GM21723 (cell line): ENCODE results near the gene CLOCK.

ENCODE experiments used
- ATAC-seq: cut with Tn5 transposase; IDR thresholded peaks from one replicate; pipeline ENCODE4 v1.9.1; 2021; ENCODE audit warnings: mild to moderate bottlenecking, moderate library complexity; ENCODE audit not compliant: unreplicated experiment

Gene CLOCK

GRCh38 chr4:55488716-55489115, 58.0 kb downstream of the CLOCK start:
- no peak for ATAC-seq

DNA sequence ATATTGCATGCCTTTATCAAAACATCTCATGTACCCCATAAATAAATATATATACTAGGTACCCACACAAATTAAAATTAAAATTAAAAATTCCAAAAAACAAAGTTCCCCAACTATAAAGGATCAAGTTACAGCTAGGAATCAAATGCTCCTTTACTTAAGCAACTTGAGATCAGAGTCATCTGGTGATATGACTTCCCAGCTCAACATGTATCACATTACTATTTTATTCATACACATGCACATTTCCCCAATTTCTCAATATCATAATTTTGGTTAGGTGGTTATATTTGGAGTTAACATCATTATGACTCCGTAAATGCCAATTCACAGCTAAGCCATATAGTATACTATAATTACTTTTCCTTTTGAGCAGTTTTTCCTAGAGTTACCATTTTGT, 60.9 kb downstream of the CLOCK start:
- no peak for ATAC-seq

GRCh38 chr4:55483315-55483714, 63.4 kb downstream of the CLOCK start:
- no peak for ATAC-seq

- no peak for ATAC-seq
Measured at GRCh38 chr4:55475394-55476243, 71.1 kb downstream of the CLOCK start.

GRCh38 chr4:55469979-55470378, 76.7 kb downstream of the CLOCK start:
- no peak for ATAC-seq

GRCh38 chr4:55468724-55469123, 78.0 kb downstream of the CLOCK start:
- no peak for ATAC-seq

GRCh38 chr4:55466001-55466400, 80.7 kb downstream of the CLOCK start:
- no peak for ATAC-seq

- ATAC-seq, result no peak
Measured at GRCh38 chr4:55458611-55459010, 88.1 kb downstream of the CLOCK start.

GRCh38 chr4:55458164-55458563, 88.5 kb downstream of the CLOCK start:
- ATAC-seq, result no peak

DNA sequence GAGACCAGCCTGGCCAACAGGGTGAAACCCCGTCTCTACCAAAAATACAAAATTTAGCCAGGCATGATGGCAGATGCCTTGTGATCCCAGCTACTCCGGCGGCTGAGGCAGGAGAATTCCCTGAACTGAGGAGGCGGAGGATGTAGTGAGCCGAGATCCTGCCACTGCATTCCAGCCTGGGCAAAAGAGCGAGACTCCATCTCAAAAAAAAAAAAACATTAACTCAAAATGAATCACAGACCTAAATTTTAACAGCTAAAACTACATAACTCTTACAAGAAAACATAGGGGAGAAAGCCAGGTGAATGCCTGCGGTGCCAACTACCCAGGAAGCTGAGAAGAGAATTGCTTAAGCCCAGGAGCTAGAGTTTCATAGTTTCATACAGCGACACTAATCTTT, 96.1 kb downstream of the CLOCK start:
- no peak for ATAC-seq

DNA sequence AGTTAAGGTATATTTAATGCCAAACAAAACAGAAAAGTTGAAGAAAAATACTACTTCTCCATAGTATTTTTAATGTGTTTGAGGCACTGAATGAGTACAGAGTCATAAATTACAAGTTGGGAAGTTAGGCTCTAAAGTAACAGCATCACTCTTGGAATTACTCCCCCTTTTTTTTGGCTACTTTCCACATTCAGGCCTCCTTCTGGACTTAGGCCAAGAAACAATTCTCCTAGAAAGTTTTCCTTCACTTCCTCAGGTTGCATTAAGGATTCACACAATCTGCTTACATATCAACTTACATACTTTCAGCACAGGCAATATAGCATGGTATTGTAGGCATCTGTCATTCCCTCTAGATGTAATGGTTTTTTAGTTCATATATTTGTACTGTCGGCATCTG, 98.9 kb downstream of the CLOCK start:
- no peak for ATAC-seq

- no peak for ATAC-seq
Measured at GRCh38 chr4:55447108-55447708, 99.5 kb downstream of the CLOCK start.

GRCh38 chr4:55446578-55446922, 100.2 kb downstream of the CLOCK start:
- ATAC-seq, result no peak

- ATAC-seq, result no peak
Measured at GRCh38 chr4:55445921-55446577, 100.7 kb downstream of the CLOCK start.

GRCh38 chr4:55444827-55445226, 101.9 kb downstream of the CLOCK start:
- ATAC-seq, result no peak

GRCh38 chr4:55442541-55442940, 104.2 kb downstream of the CLOCK start:
- no peak for ATAC-seq

GRCh38 chr4:55440786-55441185, 105.9 kb downstream of the CLOCK start:
- ATAC-seq, result peak; percentile 64

GRCh38 chr4:55439023-55439422, 107.7 kb downstream of the CLOCK start:
- no peak for ATAC-seq

DNA sequence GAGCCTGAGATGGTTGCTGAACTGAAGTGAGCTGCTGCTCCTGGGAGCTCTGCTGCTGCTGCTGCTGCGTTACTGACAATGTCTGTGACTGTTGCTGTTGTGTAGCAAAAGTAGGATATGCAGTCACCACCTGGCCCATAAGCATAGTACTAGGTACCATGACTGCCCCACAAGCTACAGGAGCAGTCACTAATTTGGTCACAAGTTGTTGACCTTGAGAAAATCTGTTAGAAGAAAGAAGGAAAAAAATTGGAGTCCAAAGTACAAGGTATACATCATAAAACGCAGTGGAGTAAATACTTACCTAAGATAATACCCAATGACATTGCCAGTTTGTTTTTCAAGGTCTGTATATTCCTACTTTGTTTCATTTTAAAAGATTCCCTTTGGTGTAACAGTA, 108.4 kb downstream of the CLOCK start:
- ATAC-seq, result no peak

DNA sequence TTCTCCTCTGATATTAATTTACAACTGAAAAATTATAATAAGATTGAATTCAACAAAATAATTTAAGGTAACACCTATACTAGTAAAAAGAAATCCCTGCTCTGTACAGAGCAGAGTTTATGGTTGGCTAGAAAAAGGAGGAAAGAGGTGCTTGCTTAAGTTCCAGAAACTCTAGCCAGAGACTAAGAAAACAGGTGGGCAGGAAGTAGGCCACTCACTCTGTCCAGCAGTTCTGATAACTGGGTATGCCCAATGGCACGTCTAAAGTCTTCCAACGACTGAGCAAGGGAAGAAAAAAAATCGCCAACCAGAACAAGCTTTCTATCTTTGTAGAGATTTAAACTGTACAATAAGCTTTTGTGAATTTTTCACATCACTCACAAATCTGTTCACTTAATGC, 108.9 kb downstream of the CLOCK start:
- no peak for ATAC-seq

DNA sequence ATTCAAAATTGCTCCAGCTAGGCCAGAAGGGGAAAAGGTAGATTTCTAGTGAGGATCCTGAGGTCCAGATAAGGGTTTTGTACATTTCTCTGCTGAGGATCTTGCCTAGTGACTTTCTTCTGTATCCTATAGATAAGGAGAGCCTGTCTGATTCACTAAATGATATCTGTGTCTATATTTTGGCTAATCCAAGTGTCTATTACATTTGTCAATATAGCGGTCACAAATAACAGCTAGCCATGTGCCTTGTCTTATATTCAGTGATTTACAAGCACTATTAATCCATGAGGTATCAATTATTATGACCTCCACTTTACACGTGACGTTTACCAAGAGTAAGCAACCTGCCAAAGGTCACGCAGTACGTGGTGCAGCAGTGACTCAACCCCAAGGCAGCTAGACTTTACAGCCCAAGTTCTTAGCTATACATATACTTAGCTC, 109.3 kb downstream of the CLOCK start:
- ATAC-seq, result no peak
